HUES6 (cell line): Measurements from ENCODE around the gene CYP24A1.
A peak's percentile ranks its signal among the peaks of the same experiment; 100 is the strongest.
"Not testable (repeated sequence)": the region's sequence is repeated elsewhere in the genome, so short reads cannot be mapped to it uniquely, and the experiment has no call there.

ENCODE experiments used
- H3K27ac ChIP-seq: 2 replicates; pipeline ENCODE4 v1.7.0; 2013; ENCODE audit warnings: low read depth, mild to moderate bottlenecking, low read length, inconsistent platforms
- H3K27me3 ChIP-seq: 2 replicates; pipeline ENCODE4 v1.6.1; 2013; ENCODE audit warnings: low read length; ENCODE audit not compliant: control insufficient read depth, insufficient read depth
- H3K36me3 ChIP-seq: 2 replicates; pipeline ENCODE4 v1.6.1; 2013; ENCODE audit warnings: low read length; ENCODE audit not compliant: control insufficient read depth, insufficient read depth
- H3K4me1 ChIP-seq: 2 replicates; pipeline ENCODE4 v1.6.1; 2013; ENCODE audit warnings: low read length; ENCODE audit not compliant: control insufficient read depth, insufficient read depth
- H3K4me3 ChIP-seq: 2 replicates; pipeline ENCODE4 v1.5.1; 2013; ENCODE audit warnings: low read depth, low read length
- H3K9ac ChIP-seq: one replicate; pipeline ENCODE4 v1.6.1; 2013; ENCODE audit warnings: mild to moderate bottlenecking, low read length
- H3K9me3 ChIP-seq: 2 replicates; pipeline ENCODE4 v1.6.1; 2013; ENCODE audit warnings: low read depth, low read length; ENCODE audit not compliant: control insufficient read depth, insufficient read depth

The CYP24A1 gene

DNA sequence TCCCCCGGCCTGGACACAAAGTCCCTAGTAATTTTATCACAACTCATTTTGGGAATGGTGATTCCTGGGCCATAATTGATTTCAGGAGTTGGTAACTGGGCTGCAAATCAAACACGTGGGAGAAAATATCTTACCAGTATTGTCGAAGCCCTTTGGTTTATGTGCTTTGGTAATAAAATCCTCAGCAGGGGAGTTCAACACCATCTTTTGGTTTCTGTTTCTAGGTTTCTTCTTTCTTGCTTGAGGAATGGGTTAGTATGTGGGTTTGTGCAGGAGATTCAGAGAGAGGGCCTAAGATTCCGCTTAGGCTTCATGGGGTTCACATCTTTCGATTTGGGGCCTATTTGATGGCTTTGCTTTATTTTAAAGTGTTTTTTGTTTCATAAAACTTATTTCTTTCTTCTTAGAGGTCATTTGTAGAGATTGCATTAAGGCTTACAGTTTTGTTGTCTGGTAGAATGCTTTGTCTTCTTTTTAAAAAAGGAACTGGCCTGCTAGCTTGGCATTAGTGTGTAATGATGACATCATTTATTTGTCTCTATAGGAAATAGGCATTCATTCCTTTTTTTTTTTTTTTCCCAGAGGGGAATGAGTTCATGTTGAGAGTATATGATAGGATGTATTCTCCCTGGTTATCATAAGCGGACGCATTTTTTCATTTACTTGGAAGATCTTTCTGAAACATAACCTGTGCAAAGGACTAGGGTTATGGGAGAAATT lies 45.8 kb downstream of the CYP24A1 start:
- Histone ChIP-seq H3K9ac (no peak overlapping the region), H3K27me3 (no peaks in the 10 kb centered on the region), H3K9me3 (no peaks in the 10 kb centered on the region), H3K36me3 (no peaks in the 10 kb centered on the region), H3K4me3 (no peak overlapping the region), H3K27ac (no peak overlapping the region), H3K4me1 (peaks cover 20% of the 10 kb centered on the region)

DNA sequence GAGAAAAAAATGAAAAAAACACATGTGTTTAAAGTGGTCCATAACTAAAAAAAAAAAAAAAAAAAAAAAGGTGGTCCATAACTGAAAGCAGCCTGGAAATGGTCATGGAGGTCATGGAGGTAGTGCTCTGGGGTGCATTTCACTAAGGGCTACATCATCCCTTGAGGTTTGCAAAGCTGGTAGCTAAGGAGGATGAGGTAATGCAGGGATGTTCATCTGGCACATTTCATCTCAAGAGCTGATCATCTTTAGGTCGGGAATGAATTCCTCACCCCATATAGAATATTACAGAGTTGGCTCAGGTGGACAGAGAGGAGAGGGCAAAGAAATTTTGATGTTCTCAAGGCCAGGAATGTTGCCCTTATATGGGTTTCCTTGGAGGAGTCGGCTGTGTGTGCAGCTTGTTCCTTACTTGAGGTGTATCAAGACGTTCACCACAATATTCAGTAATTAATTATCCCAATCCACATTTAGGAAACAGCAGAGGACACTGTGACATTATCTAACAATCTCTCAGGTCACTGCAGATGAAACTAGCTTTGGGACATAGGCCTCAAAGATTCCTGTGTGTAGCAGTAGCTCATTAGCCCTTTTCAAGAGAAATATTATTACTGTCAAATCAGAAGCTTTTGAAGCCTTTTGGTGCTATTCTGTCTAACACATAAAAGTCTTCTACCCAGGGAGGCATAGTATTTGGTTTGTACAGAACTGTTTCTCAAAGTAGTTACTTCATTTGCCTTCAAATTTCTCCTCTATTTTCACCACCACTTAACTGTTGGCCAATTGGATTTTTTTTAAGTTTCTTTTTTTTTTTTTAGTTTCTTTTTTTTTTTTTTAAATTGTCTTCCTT lies 46.8 kb downstream of the CYP24A1 start:
- Histone ChIP-seq H3K27me3 (no peaks in the 10 kb centered on the region), H3K9me3 (no peaks in the 10 kb centered on the region), H3K4me3 (no peak overlapping the region), H3K9ac (no peak overlapping the region), H3K4me1 (peaks cover 23% of the 10 kb centered on the region), H3K36me3 (no peaks in the 10 kb centered on the region), H3K27ac (no peak overlapping the region)

DNA sequence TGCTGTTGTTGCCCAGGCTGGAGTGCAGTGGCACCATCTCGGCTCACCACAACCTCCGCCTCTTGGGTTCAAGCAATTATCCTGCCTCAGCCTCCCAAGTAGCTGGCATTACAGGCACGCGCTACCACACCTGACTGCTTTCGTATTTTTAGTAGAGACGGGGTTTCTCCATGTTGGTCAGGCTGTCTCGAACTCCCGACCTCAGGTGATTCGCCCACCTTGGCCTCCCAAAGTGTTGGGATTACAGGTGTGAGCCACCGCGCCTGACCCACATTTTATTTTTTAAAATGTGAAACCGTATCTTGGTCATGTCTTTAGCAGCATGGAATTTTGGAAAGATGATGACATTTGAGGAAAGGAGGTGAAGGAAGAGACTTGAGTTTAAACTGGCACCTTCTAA lies 47.5 kb downstream of the CYP24A1 start:
- not testable (repeated sequence) for H3K36me3 ChIP-seq, H3K27ac ChIP-seq, H3K9ac ChIP-seq, H3K4me3 ChIP-seq, H3K27me3 ChIP-seq, H3K9me3 ChIP-seq
- H3K4me1 ChIP-seq: peaks cover 29% of the 10 kb centered on the region

DNA sequence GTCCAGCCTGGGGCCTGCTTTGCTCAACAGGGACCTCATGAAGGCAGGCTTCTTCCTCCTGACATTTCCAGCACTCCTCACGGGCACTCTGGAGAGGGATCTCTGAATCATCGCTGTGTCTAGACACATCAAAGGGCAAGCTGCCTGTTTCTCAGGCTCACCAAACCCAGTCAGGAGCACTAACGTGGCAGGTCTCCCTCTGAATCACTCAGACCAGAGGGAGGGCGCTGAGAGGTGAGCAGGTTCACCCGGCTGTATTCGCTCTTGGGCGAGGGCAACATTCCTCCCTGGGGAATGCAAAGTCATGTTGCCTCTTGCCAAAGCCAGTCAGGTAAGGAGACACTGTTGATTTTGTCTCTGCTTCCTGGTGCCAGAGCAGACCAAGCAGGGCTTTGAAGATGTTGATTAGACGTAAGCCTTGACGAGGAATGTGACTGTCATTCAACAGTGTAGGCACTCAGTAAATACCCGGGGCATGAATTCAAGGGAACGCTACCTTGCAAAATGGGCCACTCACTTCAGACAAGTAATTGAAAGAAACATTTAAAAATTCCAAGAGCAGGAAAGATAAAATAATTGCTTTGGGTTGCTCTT lies 50.1 kb downstream of the CYP24A1 start:
- no peak overlapping the region; the same call in 1 of the 2 replicates for H3K4me3 ChIP-seq
- no peaks in the 10 kb centered on the region for H3K27me3 ChIP-seq
- H3K4me1 ChIP-seq: peaks cover 29% of the 10 kb centered on the region
- H3K9me3 ChIP-seq: no peaks in the 10 kb centered on the region
- H3K27ac ChIP-seq: peak overlapping the region; percentile 88; the same call in 1 of the 2 replicates
- no peaks in the 10 kb centered on the region for H3K36me3 ChIP-seq
- peak overlapping the region; percentile 74 for H3K9ac ChIP-seq

DNA sequence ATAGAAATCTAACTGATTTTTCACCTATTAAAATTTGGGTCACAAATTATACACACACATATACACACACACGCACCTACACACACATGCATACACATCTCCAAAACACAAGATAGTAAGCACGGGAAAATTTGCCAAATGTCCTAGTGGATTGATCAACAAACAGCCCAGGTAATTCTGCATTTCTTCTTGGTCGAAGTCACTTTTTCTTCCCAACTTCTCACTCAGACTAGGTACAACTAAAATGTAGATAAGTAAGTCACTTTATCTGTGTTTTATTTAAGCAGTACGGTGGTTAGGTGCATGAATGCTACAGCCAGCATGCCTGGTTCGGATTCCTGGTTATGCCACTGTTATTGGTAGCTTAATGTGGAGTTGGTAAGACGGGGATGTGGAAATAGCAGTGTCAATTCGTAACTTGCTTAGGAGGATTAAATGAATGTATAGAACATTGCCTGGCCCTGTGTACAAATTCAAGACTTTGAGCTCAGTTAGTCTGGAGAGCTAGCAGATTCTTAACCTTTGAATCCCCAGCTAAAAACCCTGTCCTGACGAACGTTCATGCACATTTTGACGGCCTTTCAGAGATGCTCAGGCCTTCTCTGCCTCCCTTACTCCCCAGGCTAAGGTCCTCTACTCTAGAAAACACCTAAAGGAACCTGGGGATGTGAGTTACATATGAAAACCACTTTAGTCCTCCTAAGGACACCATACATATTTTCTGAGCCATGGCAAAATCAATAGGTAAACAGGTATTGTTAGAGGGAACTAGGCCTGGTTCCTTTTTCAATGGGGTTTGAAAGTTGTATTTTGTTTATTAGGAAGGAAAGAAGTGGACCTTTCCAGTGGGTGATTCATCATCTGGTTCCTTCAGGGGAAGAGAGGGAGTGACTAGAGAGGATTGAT lies 50.9 kb downstream of the CYP24A1 start:
- H3K4me3 ChIP-seq: no peak overlapping the region
- H3K4me1 ChIP-seq: peaks cover 29% of the 10 kb centered on the region
- no peaks in the 10 kb centered on the region for H3K36me3 ChIP-seq
- no peaks in the 10 kb centered on the region for H3K27me3 ChIP-seq
- H3K9me3 ChIP-seq: no peaks in the 10 kb centered on the region
- peak overlapping the region; percentile 88; the same call in 1 of the 2 replicates for H3K27ac ChIP-seq
- peak overlapping the region; percentile 74 for H3K9ac ChIP-seq

DNA sequence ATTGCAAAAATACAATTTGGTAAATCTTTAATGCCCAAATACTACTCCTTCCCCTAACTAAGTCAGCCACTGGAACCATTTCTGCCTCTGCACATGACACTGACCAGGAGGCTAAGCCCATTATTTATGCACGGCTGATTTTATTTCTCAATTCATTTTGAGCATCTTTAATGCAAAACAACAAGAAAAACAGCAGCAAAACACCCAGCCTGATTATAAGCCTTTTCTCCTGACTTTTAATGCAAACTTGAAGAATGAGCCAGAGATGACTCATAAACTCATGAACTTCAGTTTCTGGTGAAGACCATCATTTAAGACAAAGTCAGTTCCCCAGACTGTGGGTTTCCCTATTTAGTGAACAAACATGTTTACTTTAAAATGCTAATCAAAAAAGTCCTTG lies 51.6 kb downstream of the CYP24A1 start:
- H3K36me3 ChIP-seq: no peaks in the 10 kb centered on the region
- H3K9me3 ChIP-seq: no peaks in the 10 kb centered on the region
- no peak overlapping the region for H3K9ac ChIP-seq
- no peak overlapping the region for H3K4me3 ChIP-seq
- peaks cover 29% of the 10 kb centered on the region for H3K4me1 ChIP-seq
- no peaks in the 10 kb centered on the region for H3K27me3 ChIP-seq
- H3K27ac ChIP-seq: peak overlapping the region; percentile 88; the same call in 1 of the 2 replicates

DNA sequence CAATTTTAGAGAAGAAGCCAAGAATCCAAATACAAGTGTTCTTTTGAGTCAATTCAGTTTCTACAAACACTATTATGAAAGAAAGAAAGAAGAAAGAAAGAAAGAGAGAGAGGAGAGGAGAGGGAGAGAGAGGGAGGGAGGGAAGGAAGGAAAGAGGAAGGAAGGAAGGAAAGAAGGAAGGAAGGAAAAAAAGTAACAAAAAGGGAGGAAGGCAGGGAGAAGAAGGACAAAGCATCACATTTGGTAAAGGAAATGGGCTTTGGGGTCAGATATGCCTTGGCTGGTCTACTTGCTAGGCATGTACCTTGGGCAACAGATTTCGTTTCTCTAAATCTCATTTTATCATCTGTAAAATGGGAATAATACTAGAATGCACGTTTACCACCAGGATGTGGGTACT lies 54.0 kb downstream of the CYP24A1 start:
- no peaks in the 10 kb centered on the region for H3K9me3 ChIP-seq
- H3K4me3 ChIP-seq: no peak overlapping the region
- H3K27me3 ChIP-seq: no peaks in the 10 kb centered on the region
- peaks cover 29% of the 10 kb centered on the region for H3K4me1 ChIP-seq
- H3K9ac ChIP-seq: no peak overlapping the region
- H3K27ac ChIP-seq: no peak overlapping the region
- no peaks in the 10 kb centered on the region for H3K36me3 ChIP-seq

DNA sequence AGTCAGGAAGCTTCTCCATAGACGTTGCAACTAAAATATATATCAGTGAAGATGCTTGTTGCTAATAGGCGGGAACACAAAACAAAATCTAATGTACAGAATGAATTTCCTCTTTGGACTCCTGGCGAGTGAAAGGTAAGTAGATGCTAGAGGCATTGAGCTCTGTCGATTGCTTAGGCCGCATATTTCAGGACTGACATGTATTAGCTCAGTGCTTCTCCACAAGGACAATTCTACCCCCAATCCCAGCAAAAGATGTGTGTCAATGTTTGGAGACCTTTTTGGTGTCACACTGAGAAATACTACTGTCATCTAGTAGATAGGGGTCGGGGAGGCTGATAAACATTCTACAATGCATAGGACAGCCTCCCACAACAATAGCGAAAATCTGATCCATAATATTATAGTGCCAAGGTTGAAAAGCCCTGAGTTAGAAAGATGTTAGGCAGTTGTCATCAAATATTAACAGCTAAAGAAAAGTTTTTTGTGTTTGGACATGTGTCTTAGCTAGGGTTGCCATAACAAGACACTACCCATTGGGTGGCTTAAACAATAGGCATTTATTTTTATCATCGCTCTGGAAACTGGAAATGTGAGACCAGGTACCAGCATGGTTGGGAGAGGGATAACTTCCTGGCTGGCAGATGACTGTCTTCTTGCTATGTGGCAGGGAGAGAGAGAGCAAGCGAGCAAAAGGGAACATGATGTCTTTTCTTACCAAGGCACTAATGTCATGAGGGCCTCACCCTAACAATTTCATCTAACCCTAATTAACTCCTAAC lies 55.4 kb downstream of the CYP24A1 start:
- Histone ChIP-seq H3K9me3 (no peaks in the 10 kb centered on the region), H3K36me3 (no peaks in the 10 kb centered on the region), H3K4me3 (no peak overlapping the region), H3K27me3 (no peaks in the 10 kb centered on the region), H3K27ac (no peak overlapping the region), H3K4me1 (peaks cover 20% of the 10 kb centered on the region), H3K9ac (no peak overlapping the region)

DNA sequence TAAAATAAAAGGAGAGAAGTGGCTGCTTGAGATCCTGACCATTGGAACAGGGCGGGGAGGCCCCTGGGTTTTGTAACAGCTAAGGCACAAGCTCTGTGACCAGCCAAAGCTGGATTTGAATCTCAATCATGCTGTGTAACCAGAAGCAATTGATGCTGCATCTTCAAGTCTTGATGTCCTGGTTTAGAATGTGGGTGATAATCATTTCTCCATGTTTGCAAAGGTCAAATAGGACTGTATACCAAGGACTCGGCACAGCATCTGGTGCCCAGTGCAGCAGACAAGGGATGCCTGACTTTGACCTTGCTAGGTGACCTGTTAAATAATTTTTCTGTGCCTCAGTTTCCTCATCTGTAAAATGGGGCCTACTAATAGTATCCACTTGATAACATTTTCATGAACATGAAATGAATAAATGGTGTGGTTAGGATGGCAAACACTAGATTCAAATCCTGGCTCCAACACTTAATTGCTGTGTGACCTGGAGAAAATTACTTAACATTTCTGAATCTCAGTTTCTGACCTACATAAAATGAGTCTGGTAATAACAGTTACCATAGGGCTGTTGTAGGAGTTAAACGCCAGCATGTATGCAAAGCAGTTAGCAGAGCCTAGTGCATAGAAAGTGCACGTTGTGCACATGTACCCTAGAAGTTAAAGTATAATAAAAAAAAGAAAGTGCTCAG lies 57.1 kb downstream of the CYP24A1 start:
- Histone ChIP-seq H3K4me1 (peaks cover 3% of the 10 kb centered on the region; the same call in 1 of the 2 replicates), H3K27ac (no peak overlapping the region), H3K27me3 (no peaks in the 10 kb centered on the region)

More for the DNA sequence above, 57.1 kb downstream of the CYP24A1 start:
- 0 out of 2 replicates have a peak, but pooled peaks cover 3% of the 10 kb centered on the region for H3K9me3 ChIP-seq
- no peak overlapping the region for H3K9ac ChIP-seq
- no peak overlapping the region for H3K4me3 ChIP-seq
- H3K36me3 ChIP-seq: no peaks in the 10 kb centered on the region
